Measurements from ENCODE around the gene MYO3B. TPM values are rescaled to one million over a fixed set of nuclear protein-coding genes. Genes with fewer than 3 reads are reported as not detected.

The MYO3B gene
- total RNA-seq, 1 donor from 2014 or later, result not detected

DNA sequence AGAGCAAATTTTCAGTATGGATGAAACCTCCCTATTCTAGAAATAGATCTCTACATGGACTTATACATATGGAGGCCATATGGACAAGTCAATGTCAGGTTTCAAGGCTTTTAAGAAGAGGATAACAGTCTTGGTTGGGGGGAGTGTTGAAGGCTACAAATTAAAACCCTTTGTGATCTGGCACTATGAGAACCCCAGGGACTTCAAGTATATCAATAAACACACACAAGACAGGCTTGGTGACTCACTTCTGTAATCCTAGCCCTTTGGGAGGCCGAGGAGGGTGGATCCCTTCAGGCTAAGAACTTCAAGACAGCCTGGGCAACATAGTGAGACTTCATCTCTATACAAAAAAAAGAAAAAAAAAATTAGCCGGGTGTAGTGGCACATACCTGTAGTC lies 410.0 kb downstream of the MYO3B start:
- H3K27ac Mint-ChIP-seq, result no peak overlapping the region
- H3K36me3 Mint-ChIP-seq (ENCODE audit: insufficient read depth), result no peaks in the 10 kb centered on the region
- DNase-seq (ENCODE audit: low spot score, unreplicated experiment), result no peak
- H3K4me3 Mint-ChIP-seq (ENCODE audit: low read depth), result no peak overlapping the region
- TF ChIP-seq, protein P1, sequence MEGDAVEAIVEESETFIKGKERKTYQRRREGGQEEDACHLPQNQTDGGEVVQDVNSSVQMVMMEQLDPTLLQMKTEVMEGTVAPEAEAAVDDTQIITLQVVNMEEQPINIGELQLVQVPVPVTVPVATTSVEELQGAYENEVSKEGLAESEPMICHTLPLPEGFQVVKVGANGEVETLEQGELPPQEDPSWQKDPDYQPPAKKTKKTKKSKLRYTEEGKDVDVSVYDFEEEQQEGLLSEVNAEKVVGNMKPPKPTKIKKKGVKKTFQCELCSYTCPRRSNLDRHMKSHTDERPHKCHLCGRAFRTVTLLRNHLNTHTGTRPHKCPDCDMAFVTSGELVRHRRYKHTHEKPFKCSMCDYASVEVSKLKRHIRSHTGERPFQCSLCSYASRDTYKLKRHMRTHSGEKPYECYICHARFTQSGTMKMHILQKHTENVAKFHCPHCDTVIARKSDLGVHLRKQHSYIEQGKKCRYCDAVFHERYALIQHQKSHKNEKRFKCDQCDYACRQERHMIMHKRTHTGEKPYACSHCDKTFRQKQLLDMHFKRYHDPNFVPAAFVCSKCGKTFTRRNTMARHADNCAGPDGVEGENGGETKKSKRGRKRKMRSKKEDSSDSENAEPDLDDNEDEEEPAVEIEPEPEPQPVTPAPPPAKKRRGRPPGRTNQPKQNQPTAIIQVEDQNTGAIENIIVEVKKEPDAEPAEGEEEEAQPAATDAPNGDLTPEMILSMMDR (IDR thresholded peaks at IDR 0.05; ENCODE audit: unreplicated experiment), result no peak
- H3K9me3 Mint-ChIP-seq (ENCODE audit: low read depth), result no peaks in the 10 kb centered on the region
- no peaks in the 10 kb centered on the region for H3K27me3 Mint-ChIP-seq
- peaks cover 8% of the 10 kb centered on the region for H3K4me1 Mint-ChIP-seq (ENCODE audit: low read depth)

DNA sequence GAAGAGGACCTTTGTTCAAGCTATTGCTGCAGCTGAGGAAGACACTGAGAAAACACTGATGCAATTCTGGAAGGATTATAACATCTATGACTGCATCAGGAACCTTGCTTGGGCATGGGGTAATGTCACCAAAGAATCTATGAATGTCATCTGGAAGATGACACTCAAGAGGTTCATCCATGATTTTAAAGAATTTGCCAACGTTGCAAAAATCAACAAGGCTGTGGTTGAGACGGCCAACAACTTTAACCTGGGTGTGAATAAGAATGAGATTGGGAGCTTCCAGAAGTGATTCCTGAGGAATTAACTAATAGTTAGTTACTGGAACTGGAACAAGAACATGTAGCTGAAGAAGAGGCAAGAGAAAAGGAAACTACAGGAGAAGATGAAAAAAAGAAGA lies 410.8 kb downstream of the MYO3B start:
- no peaks in the 10 kb centered on the region for H3K27me3 Mint-ChIP-seq
- peaks cover 6% of the 10 kb centered on the region for H3K4me1 Mint-ChIP-seq (ENCODE audit: low read depth)
- H3K9me3 Mint-ChIP-seq (ENCODE audit: low read depth), result no peaks in the 10 kb centered on the region
- DNase-seq (ENCODE audit: low spot score, unreplicated experiment), result no peak
- no peak overlapping the region for H3K4me3 Mint-ChIP-seq (ENCODE audit: low read depth)
- no peaks in the 10 kb centered on the region for H3K36me3 Mint-ChIP-seq (ENCODE audit: insufficient read depth)
- H3K27ac Mint-ChIP-seq, result no peak overlapping the region
- TF ChIP-seq, protein P1 (IDR thresholded peaks at IDR 0.05; ENCODE audit: unreplicated experiment), result no peak

DNA sequence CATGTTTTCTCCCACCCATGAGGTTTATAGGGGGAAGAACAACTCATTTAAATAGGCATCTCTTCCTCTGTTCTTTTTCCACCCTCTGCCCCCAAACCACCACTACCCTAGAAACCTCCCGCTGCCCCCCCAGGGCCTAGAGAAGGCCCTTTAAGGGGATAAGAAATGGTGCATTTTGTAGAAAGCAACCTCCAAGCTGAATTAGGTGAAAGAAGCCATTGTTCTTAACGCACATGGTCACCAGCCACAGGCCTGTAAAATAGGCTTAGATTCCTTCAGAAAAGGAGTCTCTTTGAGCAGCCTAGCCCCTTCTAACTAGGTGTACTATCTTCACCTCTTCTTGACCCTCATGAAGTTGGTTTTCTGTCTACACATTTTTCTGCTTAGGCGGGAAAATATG lies 418.6 kb downstream of the MYO3B start:
- Mint-ChIP-seq H3K27ac (no peak overlapping the region), H3K9me3 (ENCODE audit: low read depth) (no peaks in the 10 kb centered on the region)
- no peak for DNase-seq (ENCODE audit: low spot score, unreplicated experiment)

DNA sequence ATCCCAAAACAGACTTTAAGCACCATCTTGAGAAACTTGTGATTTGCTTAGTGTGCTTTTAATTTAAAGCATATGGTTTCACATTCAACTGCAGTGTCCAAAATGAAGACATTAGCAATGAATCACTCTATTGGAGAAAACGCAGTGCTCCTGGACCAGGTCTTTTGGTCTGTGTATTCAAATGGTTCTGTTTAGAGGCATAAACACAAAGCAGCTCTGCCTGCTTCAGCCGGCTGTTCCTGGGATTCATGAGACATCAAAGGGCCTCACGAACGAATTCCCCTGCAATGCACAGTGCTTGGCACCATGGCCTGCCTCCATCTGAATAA lies 420.1 kb downstream of the MYO3B start:
- TF ChIP-seq, protein P1 (IDR thresholded peaks at IDR 0.05; ENCODE audit: unreplicated experiment), result no peak
- Mint-ChIP-seq H3K4me3 (ENCODE audit: low read depth) (no peak overlapping the region), H3K27me3 (no peaks in the 10 kb centered on the region), H3K4me1 (ENCODE audit: low read depth) (no peaks in the 10 kb centered on the region), H3K27ac (no peak overlapping the region), H3K36me3 (ENCODE audit: insufficient read depth) (no peaks in the 10 kb centered on the region), H3K9me3 (ENCODE audit: low read depth) (no peaks in the 10 kb centered on the region)
- no peak for DNase-seq (ENCODE audit: low spot score, unreplicated experiment)

More for the DNA sequence above, 418.6 kb downstream of the MYO3B start:
- TF ChIP-seq, protein P1 (IDR thresholded peaks at IDR 0.05; ENCODE audit: unreplicated experiment), result no peak
- H3K4me3 Mint-ChIP-seq (ENCODE audit: low read depth), result no peak overlapping the region
- H3K27me3 Mint-ChIP-seq, result no peaks in the 10 kb centered on the region
- H3K36me3 Mint-ChIP-seq (ENCODE audit: insufficient read depth), result no peaks in the 10 kb centered on the region
- H3K4me1 Mint-ChIP-seq (ENCODE audit: low read depth), result no peaks in the 10 kb centered on the region

DNA sequence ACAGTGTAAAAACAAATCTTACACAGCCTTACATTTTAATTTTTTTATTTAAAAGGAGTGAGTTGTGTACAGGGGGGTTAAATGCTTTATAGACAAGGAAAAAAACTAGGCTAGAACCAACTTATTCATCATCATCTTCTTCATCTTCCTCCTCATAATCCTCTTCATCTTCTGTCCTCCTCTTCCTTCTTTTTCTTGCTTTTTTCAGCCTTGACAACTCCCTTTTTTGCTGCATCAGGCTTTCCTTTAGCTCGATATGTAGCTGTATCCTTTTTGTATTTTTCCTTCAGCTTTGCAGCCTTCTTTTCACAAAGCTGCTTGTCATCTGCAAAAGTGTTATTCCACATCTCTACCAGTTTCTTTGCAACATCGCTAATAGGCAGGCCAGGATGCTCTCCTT lies 423.5 kb downstream of the MYO3B start:
- H3K27me3 Mint-ChIP-seq, result peaks cover 5% of the 10 kb centered on the region
- no peaks in the 10 kb centered on the region for H3K9me3 Mint-ChIP-seq (ENCODE audit: low read depth)
- no peaks in the 10 kb centered on the region for H3K36me3 Mint-ChIP-seq (ENCODE audit: insufficient read depth)
- H3K27ac Mint-ChIP-seq, result no peak overlapping the region
- no peak overlapping the region for H3K4me3 Mint-ChIP-seq (ENCODE audit: low read depth)
- no peaks in the 10 kb centered on the region for H3K4me1 Mint-ChIP-seq (ENCODE audit: low read depth)
- DNase-seq (ENCODE audit: low spot score, unreplicated experiment), result no peak
- TF ChIP-seq, protein P1 (IDR thresholded peaks at IDR 0.05; ENCODE audit: unreplicated experiment), result no peak

Data from progenitor cell of endocrine pancreas (in vitro differentiated cells).